Measurements from ENCODE around the gene ENO3.
A peak's percentile ranks its signal among the peaks of the same experiment; 100 is the strongest.

Gene ENO3

DNA sequence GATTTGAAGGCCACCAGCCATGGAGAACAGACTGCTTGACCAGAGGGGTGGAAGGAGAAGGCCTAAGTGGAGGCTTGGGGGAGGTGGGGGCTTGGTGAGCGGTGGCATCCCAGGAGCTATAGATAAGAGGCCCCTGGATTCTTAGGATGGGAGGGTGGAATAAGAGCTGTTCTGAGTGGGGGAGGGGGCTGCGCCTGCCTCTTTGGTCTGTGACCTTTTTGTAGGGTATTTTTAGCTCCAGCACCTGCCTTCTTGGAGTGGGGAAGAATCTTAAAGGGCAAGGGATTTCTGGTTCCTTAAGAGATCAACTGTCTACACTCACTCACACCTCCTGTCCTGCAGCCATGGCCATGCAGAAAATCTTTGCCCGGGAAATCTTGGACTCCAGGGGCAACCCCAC is 567 bp downstream of the ENO3 start:
- no peak for DNase-seq

DNA sequence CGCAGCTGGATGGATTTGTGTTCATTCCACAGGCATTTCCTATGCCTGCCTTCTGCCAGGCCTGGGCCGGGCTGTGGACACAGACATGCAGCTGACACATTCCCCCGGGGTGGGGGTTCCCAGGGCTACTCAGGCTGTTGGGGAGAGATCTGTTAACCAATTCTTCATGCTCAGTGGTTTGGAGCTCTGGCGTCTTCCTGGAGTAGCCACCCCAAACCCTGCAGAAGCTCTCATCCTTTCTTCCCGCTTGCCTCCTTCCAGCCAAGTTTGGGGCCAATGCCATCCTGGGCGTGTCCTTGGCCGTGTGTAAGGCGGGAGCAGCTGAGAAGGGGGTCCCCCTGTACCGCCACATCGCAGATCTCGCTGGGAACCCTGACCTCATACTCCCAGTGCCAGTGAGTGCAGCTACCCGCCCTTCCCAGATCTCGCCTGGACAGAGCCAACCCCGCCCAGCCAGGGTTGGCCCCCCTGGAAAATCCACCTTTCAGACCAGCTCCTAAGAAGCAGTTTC is 2.6 kb downstream of the ENO3 start:
- no peak for DNase-seq

DNA sequence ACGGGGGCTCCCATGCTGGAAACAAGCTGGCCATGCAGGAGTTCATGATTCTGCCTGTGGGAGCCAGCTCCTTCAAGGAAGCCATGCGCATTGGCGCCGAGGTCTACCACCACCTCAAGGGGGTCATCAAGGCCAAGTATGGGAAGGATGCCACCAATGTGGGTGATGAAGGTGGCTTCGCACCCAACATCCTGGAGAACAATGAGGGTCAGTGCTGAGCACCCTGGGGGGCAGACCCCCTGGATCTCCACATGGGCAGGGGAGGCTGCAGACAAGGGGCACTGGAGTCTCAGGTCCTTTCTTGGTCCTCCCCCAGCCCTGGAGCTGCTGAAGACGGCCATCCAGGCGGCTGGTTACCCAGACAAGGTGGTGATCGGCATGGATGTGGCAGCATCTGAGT is 4.2 kb downstream of the ENO3 start:
- DNase-seq = no peak

DNA sequence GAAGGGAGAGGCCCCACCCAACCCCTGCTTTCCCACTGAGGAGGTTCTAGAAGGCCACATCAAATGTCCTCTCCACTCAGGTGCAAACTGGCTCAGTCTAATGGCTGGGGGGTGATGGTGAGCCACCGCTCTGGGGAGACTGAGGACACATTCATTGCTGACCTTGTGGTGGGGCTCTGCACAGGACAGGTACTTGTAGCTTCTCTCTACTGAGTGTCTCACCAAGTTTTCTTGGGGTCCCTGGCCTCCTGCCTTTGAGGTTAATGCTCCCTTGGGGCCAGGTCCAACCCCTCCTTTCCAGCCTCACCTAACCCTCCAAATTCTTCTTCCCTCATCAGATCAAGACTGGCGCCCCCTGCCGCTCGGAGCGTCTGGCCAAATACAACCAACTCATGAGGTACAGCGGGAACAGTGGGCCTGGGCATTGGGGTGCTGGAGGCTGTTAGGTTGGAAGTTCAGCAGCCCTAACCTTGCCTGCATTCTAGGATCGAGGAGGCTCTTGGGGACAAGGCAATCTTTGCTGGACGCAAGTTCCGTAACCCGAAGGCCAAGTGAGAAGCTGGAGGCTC is 5.7 kb downstream of the ENO3 start:
- DNase-seq = no peak

DNA sequence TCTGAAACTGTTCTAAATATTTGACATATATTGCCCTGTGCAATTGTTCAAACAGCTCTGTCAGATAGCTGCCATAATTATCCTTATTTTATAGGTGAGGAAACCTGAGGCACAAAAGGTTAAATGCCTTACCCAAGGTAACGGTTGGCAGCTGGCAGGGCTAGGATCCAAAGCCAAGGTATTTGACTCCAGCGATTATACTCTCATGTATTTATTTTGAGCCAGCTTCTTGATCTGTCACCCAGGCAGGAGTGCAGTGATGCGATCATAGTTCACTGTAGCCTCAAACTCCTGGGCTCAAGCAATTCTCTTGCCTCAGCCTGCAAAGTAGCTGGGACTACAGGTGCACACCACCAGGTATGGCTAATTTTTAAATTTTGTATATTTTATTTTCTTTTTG is 7.2 kb downstream of the ENO3 start:
- DNase-seq = no peak

DNA sequence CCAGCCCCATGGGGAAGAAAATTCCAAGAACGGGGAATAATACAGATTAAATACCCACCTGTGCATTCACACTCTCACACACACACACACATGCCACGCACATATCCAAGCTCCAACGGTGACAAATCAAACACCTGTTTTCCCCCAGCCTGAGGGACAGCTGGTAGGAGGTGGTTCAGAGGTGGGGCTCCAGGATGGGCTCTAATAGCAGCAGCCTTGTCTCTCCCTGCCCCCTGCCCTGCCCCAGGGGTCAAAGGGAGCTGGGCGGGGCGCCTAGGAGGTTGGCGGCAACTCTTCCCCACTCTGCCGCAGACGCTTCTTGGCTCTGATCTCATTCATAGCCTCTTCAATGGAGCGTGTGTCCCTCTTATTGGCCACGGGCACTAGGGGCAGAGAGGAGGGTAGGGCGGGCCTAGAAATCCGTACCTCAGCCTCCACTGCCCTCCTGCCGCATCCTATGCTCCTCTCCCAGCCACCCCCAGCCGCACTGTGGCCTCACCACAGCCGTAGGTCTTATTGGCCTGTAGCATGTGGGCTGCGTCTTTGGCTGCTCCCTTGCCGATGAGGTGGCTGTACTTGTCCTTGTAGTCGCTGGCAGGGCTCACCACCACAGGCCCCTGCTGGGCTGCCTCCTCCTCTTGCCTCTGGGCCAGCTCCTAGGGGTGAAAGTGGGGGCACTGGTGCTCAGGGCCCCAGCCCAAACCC is 8.5 kb downstream of the ENO3 start:
- no peak for DNase-seq

DNA sequence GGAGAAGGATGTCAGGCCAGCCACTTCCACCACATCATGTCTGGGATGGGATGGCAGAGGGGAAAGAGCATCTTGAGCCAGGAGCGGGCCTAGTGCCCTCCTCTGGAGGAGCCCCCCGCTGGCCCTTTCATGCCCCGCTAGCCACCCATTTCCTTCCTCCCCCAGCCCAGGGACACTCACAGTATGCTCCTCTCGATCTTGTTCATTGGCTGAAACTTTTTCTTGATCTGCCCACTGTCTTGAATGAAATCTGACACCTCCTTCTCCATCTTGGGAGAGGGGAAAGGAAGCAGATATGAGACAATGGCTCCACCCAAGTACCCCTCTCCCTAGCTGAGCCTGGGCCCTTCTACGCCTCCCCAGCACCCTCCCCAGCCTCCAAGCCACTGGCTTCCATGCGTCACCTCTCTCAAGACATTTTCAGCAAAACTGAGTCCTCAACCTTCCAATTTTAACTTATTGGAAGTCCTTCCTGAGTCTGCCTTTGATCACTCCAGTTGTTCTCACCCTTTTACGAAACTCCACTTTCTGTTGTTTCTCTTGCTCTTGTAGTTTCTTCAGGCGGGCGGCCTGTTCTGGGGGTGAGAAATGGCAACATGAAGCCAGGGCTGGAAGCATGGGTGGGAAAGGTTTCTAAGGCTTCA is 9.5 kb downstream of the ENO3 start:
- DNase-seq = no peak

DNA sequence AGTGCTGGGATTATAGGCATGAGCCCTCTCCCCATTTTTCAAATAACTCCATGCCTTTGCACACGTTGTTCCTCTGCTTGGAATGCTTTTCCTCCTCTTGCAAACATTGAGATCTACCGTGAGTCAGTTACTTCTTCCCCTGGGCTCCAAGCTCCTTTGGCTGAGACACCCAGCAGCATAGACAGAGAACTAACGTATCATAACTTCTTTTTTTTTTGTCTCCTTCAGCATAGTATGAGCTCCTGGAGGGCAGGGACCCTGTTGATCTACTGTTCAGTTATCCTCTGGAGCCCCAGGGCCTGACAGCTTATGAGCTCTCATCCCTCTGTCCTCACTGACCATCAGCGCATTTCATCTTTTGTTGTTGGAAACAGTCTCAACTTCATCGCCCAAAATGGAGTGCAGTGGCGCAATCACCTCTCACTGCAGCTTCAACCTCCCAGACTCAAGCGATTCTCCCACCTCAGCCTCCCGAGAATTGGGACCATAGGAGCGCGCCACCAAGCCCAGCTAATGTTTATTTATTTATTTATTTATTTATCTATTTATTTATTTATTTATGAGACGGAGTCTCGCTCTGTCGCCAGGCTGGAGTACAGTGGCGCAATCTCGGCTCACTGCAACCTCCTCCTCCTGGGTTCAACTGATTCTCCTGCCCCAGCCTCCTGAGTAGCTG is 14.5 kb downstream of the ENO3 start:
- DNase-seq = no peak

DNA sequence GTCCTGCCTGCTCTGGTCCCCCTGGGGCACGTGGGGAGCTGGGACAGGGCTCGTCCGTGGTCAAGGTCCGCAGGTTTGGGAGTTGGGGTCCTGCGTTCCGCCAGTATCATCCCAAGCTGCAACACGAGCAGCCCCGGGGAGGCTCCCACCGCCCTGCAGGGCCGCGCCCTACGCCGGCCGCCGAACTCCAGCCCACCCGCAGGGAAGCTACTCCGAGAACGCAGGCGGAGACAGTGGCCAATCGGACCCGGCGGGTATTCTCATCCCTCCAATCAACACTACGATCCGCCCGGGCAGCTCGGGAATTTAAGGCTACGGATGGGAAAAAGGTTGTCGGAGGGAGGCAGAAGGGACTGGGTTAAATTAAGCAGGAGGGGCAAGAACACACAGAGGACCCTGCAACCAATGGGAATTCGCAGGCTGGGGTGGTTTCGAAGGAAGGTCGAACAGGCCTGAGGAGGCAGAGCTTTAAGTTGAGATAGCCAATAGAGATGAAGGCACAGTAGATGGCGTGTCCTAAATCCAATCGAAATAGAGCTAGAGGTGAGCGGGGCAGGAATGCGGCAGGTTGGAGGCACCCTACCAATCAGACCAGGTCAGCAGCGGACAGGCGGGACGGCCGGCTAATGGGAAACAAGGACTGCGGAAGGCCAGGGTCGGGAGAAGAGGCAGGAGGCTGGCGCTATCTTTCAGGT is 16.1 kb downstream of the ENO3 start:
- no peak for DNase-seq

DNA sequence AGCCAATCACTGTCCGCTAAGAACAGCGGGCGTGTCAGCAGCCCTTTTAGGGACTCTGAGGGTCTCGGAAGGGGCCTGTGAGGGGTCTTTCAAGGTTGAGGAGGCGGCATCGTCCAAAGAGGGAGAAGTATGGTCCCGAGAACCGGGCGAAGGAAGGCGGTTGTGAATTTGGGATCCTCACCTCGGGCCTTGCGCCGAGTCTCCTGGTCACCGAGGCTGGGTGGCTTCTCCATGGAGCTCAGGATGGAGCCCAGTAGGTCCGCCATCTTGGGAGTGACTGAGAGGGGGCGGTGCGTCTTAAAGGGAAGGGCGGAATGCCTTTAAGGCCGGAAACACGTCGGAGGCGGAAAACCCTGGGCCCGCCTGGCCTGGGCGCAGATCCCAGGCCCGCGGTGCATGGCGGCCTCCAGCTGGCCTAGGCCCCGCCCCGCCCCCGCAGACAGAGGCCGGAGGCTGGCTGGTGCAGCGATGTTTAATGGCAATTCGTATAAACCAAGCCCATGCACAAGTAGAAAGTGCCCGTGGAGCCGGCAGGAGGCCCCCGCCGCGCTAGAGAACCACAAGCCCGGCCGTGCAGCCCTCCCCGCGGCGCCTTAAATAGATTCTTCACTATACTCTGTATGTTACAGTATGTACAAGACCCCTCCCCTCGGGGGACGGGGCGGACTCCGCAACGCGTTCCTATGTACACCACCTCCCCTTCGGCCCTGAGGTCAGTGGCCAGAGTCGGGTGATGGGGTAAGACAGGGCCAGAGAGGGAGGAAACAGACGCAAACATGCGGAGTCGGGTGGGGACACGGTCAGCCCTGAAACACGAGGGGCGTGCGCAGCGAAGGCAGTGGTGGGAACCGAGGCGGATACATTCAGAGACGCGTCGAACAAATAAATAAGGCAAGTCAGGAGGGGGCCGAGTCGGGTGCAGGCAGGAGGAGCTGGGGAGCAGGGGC is 16.9 kb downstream of the ENO3 start, which contains the start of gene SPAG7:
TSS of gene SPAG7 (minus strand) at position 279 of the 947 bp plus-strand sequence. CDS start at position 266, 13 bp downstream.
- peak; percentile 100 for DNase-seq

DNA sequence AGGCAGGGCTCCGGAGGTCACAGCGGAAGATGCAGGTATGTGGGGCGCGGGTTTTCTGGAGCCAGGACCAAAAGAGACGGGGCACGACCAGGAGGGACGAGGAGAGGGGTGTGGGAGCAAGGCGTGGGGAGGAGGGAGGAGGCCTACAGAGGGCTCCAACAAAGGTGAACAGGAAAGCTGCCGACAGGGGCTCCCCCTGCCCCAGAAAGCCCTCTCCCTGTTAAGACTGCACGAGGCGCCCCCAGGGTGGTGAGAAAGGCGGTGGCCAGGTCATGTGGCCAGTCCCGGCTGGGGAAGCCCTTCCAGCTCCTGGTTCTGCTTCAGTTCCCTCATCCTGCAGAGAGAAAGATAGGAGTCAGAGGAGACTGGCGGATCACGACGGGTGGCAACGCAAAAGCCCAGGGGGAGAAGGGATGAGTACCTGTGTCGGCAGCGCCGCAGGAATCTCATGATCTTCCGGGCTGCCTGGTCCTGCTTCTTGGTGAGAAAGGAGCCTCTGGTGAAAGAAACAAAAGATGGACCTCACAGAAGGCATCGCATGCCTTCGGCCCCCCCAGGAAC is 17.6 kb downstream of the ENO3 start:
- peak; percentile 75 for DNase-seq

DNA sequence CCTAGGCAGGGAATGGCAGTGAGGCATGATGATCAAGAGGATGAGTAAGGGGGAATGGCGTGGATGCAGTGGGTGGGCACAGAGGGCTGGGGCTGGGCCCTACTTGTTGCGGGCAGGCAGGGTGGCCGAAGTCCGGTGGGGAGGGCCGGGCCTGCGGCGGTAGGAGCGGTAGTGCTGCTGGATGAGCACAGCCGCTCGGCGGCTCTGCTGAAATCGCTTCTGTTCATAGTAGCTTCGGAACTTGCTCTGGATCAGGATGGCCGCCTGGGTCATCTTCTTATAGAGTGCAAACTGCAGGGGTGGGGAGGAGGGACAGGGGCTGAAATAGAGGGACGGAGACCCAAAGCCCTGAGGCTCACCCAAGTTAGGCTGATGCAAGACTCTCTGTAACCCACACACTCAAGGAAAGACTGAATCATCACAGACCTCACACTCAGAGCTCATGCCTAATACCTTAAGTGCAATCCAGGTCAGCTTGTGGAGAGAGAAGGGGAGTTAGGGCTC is 18.2 kb downstream of the ENO3 start:
- no peak for DNase-seq

DNA sequence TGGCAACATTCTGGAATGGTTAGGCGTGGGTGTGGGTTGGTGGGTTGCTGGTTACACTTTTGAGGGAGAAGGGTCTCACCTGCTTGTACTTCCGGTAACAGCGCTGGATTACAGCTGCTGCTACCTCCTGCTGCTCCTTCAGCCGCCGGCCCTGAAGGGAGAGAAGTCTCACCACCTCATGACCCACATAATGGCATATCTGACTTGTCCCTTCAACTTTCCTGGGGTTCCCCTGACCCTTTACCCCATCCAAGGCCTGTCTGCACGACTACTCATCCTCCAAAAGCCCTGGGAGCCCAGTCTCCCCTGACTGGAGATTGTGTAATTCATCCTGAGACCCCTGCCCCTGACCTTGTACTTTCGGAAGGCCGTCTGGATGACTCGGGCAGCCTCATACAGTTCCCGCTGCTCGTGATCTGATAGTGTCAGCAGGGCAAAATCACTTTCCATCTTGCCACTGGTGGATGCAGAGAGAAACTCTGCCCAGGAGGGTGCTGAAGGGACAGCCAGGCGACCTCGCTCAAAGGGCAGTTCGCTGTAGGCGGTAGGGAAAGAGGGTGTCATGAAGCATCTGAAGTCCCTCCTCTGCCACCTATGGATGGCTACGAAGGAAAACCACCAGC is 18.7 kb downstream of the ENO3 start:
- DNase-seq = no peak

DNA sequence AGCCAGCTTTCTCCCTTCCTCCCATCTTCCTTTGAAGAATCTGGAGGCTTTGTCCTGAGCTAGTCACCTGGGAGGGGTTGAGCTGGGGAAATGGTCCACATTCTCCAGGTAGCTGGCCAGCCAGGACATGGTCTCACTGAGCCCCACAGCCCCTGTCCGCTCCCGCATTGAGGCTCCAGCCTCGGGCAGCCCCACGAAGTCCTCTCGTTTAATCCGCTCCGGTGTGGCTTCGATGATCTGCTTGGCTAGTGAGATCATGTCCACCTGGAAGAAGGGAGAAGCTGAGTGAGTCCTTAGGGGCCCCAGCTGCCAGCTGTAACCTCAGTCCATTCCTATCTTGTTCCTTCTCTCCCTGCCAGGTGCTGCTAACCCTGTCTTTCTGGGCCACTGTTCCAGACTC is 19.4 kb downstream of the ENO3 start:
- no peak for DNase-seq

DNA sequence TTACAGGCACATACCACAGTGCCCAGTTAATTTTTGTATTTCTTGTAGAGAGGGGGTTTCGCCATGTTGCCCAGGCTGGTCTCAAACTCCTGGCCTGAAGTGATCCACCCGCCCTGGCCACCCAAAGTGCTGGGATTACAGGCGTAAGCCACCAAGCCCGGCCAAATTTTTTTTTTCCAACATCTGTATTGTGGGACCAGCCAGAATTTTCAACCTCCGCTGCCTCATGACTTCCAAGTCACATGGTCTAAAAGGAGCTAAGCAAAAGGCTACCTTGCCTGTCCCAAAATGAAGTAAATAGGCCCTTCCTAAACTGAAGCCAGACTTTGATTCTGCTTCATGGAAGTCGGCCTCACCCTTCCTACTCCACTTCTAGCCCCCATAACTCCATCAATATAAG is 20.9 kb downstream of the ENO3 start:
- DNase-seq = no peak

DNA sequence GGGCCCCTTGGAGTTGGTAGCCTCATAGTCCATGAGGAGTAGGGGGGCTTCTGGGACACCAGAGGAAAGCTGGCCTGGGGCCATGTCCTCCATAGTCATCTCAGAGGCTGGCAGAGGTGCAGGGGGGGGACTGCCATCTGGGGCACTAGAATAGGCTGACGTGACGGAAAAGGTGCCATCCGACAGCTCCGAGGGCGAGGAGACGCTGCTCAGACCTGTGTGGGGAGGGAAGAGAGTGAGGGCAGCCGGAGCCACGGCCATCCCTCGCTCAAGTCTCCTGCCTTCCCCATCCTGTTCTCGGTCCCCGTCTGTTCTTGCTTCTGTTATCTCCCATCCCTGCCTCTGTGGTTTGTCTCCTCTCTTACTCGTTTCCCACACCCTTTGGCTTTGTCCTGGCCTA is 21.4 kb downstream of the ENO3 start:
- DNase-seq = no peak

DNA sequence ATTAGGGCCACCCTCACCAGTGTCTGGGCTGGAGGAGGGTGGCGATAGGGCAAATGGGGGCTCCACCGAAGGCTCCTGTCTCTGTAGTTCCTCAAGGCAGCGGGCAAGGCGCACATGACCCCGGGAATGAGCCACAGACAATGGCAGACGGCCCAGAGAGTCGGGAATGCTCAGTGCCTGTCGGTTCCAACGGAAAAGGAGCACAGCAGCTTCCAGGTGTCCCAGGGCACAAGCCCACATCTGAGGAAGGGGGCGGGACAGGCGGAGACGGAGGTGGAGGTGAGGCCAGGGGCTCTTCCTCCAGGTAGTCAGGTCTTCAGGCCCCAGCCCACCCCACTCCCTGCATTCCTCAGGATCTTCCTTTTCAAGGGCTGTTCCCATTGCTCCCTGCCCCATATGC is 21.8 kb downstream of the ENO3 start:
- DNase-seq = no peak

DNA sequence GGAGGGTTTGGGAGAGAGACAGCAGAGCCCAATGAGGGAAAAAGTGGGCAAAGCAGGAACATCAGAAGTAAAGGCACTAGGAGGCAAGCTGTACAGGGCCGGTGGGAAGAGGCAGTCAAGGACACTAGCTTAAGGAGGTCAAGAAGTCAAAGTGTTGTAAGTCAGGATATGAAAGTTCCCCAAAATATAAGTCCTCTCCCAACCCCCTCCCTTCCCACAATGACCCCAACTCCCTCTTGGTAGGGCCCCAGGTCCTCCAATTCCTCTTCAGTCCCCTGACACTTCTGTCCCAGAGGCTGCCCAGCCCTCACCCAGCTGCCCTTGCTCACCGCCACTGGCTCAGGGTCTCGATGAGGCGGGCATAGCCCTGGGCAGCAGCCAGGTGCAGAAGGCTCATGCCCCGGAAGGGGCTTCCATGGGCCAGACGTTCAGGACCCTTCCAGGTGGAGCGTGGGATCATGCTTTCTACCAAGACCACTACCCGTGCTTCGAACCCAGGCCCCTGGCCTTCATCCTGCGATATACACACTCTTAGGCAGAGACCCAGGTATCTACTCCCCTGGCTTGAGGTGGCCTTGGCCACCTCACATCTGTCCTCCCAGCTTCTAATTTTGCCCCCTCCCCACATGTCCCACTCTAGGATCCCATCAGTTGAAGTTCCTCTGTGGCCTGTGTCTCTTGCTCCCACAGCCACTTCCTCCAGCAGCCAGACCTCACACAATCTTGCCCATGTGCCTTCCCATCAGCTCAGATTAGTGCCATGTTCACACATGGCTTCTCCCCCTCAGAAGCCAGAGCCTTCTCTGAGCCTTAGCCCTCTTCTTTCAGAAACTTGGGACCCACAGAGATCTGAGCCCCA is 22.6 kb downstream of the ENO3 start:
- DNase-seq = no peak

DNA sequence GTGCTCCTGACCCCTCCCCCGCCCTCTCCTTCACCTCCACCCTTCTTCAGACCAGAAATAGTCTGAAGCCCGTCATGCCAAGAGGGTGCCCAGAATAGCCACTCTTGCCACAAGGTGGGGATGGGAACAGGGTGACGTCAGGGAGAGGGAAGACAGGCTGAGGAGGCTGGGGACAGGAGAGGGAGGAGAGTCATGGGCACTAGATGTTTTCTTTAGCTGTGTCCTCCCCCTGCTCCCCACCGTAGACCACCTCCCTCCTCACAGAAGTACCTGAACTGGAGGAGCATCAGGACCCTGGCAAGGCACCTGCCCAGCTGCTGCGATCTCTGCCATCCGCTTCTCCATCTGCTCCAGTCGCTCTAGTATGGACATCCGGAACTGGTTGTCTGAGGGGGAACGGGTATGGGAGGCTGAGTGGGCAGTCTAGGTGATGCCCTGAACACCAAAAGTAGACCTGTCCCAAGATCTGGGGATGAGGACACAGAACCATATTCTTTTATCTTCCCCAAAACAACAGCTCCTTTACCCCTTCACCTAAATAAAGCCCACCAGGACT is 23.3 kb downstream of the ENO3 start:
- DNase-seq = no peak

All from retina (tissue), 1 donor.